Renal pelvis (tissue), 12 donors: ENCODE measurements around the gene TK1. TPM values are rescaled to one million over a fixed set of nuclear protein-coding genes. Genes with fewer than 3 reads are reported as not detected.
"Not testable (repeated sequence)": the region's sequence is repeated elsewhere in the genome, so short reads cannot be mapped to it uniquely, and the experiment has no call there.

Experiments
- DNase-seq: peaks from one replicate; pipeline ENCODE4 v3.0.0-alpha.2; 2013
- long read RNA-seq, 16 experiments: transcript quantifications; one replicate each; lab custom pipeline, GENCODE V29; 2026
- polyA plus RNA-seq, 3 donors: library from polyadenylated mRNA; unstranded; fragments of 120-200 nt; gene quantifications; one replicate each; pipeline ENCODE4 v1.2.1, GENCODE V29; 2013; ENCODE audit not compliant: insufficient read length in 3 of 3

Gene TK1
- polyA plus RNA-seq: 10 to 100 TPM; 32.5 to 38.5 (median 33.1) TPM
- long read RNA-seq, donor 1, transcript TK1-201 (7 exons, 1,628 nt): major isoform, 27 of 36 reads
- long read RNA-seq, donor 1, partial matches to known transcripts: 0 of 36 reads
- long read RNA-seq, donor 1, other reads (novel, unspliced or antisense): 9 of 36 reads
- long read RNA-seq, donor 2, transcript TK1-201 (7 exons, 1,628 nt): major isoform, 32 of 55 reads
- long read RNA-seq, donor 2, partial matches to known transcripts: 0 of 55 reads
- long read RNA-seq, donor 2, other reads (novel, unspliced or antisense): 21 of 55 reads
- long read RNA-seq, donor 3, transcript TK1-201 (7 exons, 1,628 nt): major isoform, 28 of 28 reads
- long read RNA-seq, donor 3, partial matches to known transcripts: 0 of 28 reads
- long read RNA-seq, donor 3, other reads (novel, unspliced or antisense): 0 of 28 reads
- long read RNA-seq, donor 4, transcript TK1-201 (7 exons, 1,628 nt): major isoform, 30 of 191 reads
- long read RNA-seq, donor 4, partial matches to known transcripts: 146 of 191 reads
- long read RNA-seq, donor 4, other reads (novel, unspliced or antisense): 15 of 191 reads
- long read RNA-seq, donor 5, transcript TK1-201 (7 exons, 1,628 nt): major isoform, 19 of 21 reads
- long read RNA-seq, donor 5, partial matches to known transcripts: 0 of 21 reads
- long read RNA-seq, donor 5, other reads (novel, unspliced or antisense): 0 of 21 reads
- long read RNA-seq, donor 6, transcript TK1-201 (7 exons, 1,628 nt): major isoform, 16 of 23 reads
- long read RNA-seq, donor 6, partial matches to known transcripts: 0 of 23 reads
- long read RNA-seq, donor 6, other reads (novel, unspliced or antisense): 7 of 23 reads
- long read RNA-seq, donor 7, transcript TK1-201 (7 exons, 1,628 nt): major isoform, 26 of 27 reads
- long read RNA-seq, donor 7, partial matches to known transcripts: 0 of 27 reads
- long read RNA-seq, donor 7, other reads (novel, unspliced or antisense): 0 of 27 reads
- long read RNA-seq, donor 8, transcript TK1-201 (7 exons, 1,628 nt): major isoform, 20 of 21 reads
- long read RNA-seq, donor 8, partial matches to known transcripts: 0 of 21 reads
- long read RNA-seq, donor 8, other reads (novel, unspliced or antisense): 0 of 21 reads
- long read RNA-seq, donor 9, transcript TK1-201 (7 exons, 1,628 nt): major isoform, 27 of 152 reads
- long read RNA-seq, donor 9, partial matches to known transcripts: 107 of 152 reads
- long read RNA-seq, donor 9, other reads (novel, unspliced or antisense): 17 of 152 reads
- long read RNA-seq, donor 10, transcript TK1-201 (7 exons, 1,628 nt): major isoform, 16 of 31 reads
- long read RNA-seq, donor 10, partial matches to known transcripts: 5 of 31 reads
- long read RNA-seq, donor 10, other reads (novel, unspliced or antisense): 10 of 31 reads
- long read RNA-seq, donor 11, transcript TK1-201 (7 exons, 1,628 nt): major isoform, 12 of 19 reads
- long read RNA-seq, donor 11, partial matches to known transcripts: 0 of 19 reads
- long read RNA-seq, donor 11, other reads (novel, unspliced or antisense): 7 of 19 reads
- long read RNA-seq, donor 12, transcript TK1-201 (7 exons, 1,628 nt): major isoform, 37 of 53 reads
- long read RNA-seq, donor 12, partial matches to known transcripts: 5 of 53 reads
- long read RNA-seq, donor 12, other reads (novel, unspliced or antisense): 8 of 53 reads
- long read RNA-seq, donor 13, transcript TK1-201 (7 exons, 1,628 nt): major isoform, 21 of 29 reads
- long read RNA-seq, donor 13, partial matches to known transcripts: 0 of 29 reads
- long read RNA-seq, donor 13, other reads (novel, unspliced or antisense): 7 of 29 reads
- long read RNA-seq, donor 14: 0 reads
- long read RNA-seq, donor 15: 0 reads
- long read RNA-seq, donor 16, transcript TK1-201 (7 exons, 1,628 nt): major isoform, 27 of 41 reads
- long read RNA-seq, donor 16, partial matches to known transcripts: 0 of 41 reads
- long read RNA-seq, donor 16, other reads (novel, unspliced or antisense): 13 of 41 reads

- DNase-seq: peak; percentile 97
Observed at GRCh38 chr17:78186692-78187595, at the start of gene TK1, which contains the start of gene AFMID. Gene TK1, minus strand, starts transcription at chr17:78187052. Its CDS starts 58 bp downstream, at chr17:78186994. Gene AFMID, plus strand, starts transcription at chr17:78187362. Its CDS starts 9 bp downstream, at chr17:78187371.

- DNase-seq: no peak
Observed at GRCh38 chr17:78235885-78236284, 49.0 kb upstream of the TK1 start.

DNA sequence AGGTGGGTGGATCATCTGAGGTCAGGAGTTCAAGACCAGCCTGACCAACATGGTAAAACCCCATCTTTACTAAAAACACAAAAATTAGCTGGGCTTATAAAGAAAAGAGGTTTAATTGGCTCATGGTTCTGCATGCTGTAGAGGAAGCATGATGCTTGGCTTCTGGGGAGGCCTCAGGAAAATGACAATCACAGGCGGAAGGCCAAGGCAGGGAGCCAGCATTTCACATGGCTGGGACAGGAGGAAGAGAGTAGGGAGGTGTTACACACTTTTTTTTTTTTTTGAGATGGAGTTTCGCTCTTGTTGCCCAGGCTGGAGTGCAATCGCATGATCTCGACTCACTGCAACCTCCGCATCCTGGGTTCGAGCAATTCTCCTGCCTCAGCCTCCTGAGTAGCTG, 48.2 kb upstream of the TK1 start:
- DNase-seq: not testable (repeated sequence)

- DNase-seq: no peak
Observed at GRCh38 chr17:78234261-78234865, 47.5 kb upstream of the TK1 start.

DNA sequence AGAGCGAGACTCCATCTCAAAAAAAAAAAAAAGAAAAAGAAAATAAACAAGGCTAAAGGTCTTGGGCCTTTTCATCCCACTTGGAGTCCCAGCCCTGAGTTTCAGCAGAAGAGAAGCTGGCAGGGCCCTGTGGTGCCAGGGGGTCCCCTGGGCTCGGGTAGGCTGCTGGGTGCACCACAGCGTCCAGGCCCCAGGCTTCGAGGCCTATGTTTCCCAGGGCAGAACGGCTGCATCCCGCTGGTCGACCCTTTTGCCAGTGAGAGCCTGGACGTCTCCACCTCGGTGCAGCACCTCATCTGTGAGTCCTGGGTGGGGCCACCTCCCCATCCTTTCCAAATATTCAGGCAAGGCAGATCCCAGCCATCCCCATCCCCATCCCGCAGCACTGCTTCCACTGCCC, 46.8 kb upstream of the TK1 start:
- DNase-seq: no peak

- no peak for DNase-seq
Observed at GRCh38 chr17:78232859-78233173, 46.0 kb upstream of the TK1 start.

- DNase-seq: no peak
Observed at GRCh38 chr17:78231991-78232858, 45.4 kb upstream of the TK1 start.

DNA sequence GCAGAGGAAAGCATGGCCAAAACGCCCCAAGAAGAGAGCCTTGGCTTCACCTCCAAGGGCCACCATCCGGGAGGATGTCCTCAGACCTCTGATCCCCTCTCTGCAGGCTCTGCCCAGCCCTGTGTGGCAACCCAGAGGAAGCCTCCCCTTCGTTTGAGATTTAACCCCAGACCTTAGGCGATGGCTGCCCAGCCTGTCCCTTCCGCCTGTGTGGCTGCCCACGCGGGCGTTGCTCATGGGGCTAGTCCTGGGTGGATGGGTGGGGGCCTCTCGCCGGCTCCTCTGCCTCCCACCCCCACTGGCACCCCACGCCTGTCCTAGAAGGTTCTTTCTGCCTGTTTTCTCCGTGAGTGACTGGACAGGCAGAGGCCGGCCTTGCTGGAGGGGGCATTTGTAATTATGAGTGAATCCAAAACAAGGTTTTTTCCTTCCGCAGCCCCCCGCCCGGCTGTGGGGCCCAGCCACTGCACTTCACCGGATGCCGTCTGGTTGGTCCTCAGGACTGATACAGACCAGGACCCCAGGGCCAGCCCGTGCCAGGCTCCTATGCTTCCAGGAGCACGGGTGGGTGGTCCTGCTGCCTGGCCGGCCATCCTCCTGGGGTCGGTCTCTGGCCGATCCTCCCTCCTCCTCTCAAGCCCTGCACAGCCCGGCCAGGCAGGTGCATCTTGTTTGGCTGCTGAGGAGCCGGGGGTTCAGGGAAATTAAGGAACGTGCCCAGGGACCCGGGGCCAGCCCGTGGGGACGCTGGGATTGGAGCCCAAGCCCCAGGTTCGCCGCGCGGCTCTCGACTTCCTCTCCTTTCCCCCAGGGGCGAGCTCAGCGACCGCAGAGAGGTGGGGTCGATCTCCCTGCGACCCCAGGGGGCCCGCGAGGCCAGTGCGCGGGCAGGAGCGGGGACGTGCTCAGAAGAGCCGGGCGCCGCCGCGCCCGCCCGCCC, 44.4 kb upstream of the TK1 start, which contains the start of gene TMEM235:
TMEM235 (plus strand) TSS at position 636 of the 940 bp plus-strand sequence. CDS start 393 bp downstream, outside the sequence.
- DNase-seq: no peak

DNA sequence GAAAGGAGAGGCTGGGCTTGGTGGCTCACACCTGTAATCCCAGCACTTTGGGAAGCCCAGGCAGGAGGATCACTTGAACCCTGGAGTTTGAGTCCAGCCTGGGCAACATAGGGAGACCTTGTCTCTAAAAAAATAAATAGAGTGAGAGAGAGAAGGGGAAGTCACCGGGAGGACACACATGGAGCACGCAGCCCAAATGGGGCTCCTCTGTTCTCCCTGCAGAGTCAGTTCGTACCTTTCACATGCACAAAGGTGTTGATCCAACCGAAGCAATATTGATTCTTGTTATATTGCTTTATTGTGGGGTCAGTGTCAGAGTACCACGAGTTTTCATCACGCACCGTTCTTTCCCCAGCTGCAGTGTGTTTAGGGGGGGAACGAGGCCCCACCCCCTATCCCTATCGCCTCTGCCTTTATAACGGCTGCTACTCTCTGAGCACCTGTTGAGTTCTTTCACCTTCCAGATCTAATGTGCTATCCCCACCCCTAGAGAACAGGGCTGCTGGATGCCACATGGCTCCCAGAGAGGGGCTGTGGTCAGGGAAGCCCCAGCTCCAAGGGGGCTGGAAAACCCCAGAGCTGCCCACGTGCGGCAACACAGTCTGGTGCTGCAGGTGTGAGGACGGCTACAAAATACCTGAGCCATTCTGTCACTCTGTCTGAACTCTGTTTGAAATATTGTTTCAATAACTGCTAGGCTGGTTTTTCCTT, 43.6 kb upstream of the TK1 start:
- DNase-seq: no peak

DNA sequence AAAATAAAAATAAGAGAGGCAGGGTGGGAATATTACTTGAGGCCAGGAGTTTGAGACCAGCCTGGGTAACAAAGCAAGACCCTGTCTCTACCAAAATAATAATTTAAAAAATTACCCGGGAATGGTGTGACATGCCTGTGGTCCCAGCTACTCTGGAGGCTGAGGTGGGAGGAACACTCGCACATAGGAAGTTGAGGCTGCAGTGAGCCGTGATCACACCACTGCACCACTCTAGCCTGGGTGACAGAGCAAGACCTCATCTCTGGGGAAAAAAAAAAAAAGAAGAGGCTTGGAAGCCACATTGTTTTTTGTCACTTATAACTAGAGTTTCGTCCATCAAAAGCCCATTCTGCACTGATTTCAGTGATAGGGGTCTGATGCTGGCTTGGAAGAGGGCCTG, 41.3 kb upstream of the TK1 start:
- DNase-seq: no peak

- DNase-seq: no peak
Observed at GRCh38 chr17:78227455-78227916, 40.6 kb upstream of the TK1 start.

DNA sequence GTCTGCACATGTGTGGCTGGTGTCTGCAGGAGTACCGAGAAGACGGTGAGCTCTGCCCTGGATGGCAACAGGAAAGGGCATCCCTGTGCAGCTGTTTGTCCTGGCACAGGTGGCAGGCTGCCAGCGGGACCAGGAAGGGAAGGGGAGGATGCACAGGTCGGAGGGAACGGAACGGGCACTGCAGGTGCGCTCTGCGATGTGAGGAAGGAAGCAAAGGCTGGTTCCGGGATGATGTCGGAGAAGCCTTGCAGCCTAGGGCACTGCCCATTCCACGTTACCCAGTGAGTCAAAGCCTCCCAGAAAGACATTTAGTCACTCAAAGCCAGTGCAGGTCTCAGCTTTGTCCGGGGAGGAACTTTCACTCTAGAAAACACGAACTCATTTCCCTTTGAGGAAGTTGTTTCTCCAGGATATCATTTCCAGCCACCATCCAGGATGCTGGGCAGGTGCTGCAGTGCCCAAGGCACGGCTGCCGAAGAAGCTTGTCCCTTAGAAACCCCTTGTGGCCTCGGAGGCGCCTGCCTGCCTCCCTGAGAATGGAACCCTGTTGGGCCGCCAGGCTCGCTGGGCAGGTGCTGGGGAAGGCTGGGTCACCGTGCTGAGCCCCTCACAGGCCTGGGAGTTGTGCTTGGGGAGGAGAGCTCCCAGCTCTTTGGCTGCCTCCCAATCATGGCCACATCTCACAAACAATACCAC, 40.1 kb upstream of the TK1 start:
- DNase-seq: no peak

- DNase-seq: no peak
Observed at GRCh38 chr17:78226055-78226758, 39.4 kb upstream of the TK1 start.
